Upper lobe of left lung (tissue), 6 donors: ENCODE measurements around the gene GTF3A. TPM values are rescaled to one million over a fixed set of nuclear protein-coding genes. Genes with fewer than 3 reads are reported as not detected.

ENCODE experiments used
- ATAC-seq, 2 donors: fragments of 200-7000 bp; cut with Tn5 transposase; one replicate each; pipeline ENCODE4 v1.9.1; 2022; ENCODE audit warnings: mild to moderate bottlenecking in 2 of 2, moderate library complexity in 2 of 2; ENCODE audit not compliant: low FRiP score in 2 of 2
- DNase-seq, 2 donors: peaks; one replicate each; pipeline ENCODE4 v3.0.0-alpha.2; 2019 to 2020
- H3K27ac ChIP-seq, 4 donors: fragments of 200-600 bp; sonication (generic); one replicate each; pipeline ENCODE4 v1.5.1; 2016 to 2019
- H3K27me3 ChIP-seq, 4 donors: fragments of 200-600 bp; sonication (generic); one replicate each; pipeline ENCODE4 v1.5.1; 2017 to 2019
- H3K36me3 ChIP-seq, 4 donors: fragments of 200-600 bp; sonication (generic); one replicate each; pipeline ENCODE4 v1.5.1; 2016 to 2019
- H3K4me1 ChIP-seq, 4 donors: fragments of 200-600 bp; sonication (generic); one replicate each; pipeline ENCODE4 v1.5.1; 2018 to 2019
- H3K4me3 ChIP-seq, 4 donors: fragments of 200-600 bp; sonication (generic); one replicate each; pipeline ENCODE4 v1.5.1; 2017 to 2019; ENCODE audit warnings: mild to moderate bottlenecking in 2 of 4, moderate library complexity in 1 of 4
- H3K9me3 ChIP-seq, 4 donors: fragments of 200-600 bp; sonication (generic); one replicate each; pipeline ENCODE4 v1.5.1; 2018 to 2019
- CTCF ChIP-seq, 6 experiments: fragments of 450-650 bp in 4 of 6; fragments of 200-600 bp in 2 of 6; sonication (generic) in 2 of 6; IDR thresholded peaks; one replicate each; pipeline ENCODE4 v1.5.1; 2016 to 2019; ENCODE audit warnings: antibody characterized with exemption in 6 of 6
- EP300 ChIP-seq, 4 donors: sonication (generic); formaldehyde crosslinking; IDR thresholded peaks; one replicate each; pipeline ENCODE4 v1.5.1; 2017; ENCODE audit warnings: antibody characterized with exemption in 4 of 4, control low read depth in 2 of 4
- POLR2A ChIP-seq, 4 donors: fragments of 450-650 bp; IDR thresholded peaks; one replicate each; pipeline ENCODE4 v1.5.1; 2016 to 2017; ENCODE audit warnings: antibody characterized with exemption in 4 of 4, mild to moderate bottlenecking in 2 of 4
- POLR2AphosphoS5 ChIP-seq, 2 donors: sonication (generic); formaldehyde crosslinking; IDR thresholded peaks; one replicate each; pipeline ENCODE4 v1.5.1; 2017; ENCODE audit warnings: antibody characterized with exemption in 2 of 2
- WGBS, 2 donors: methylation state at CpG; one replicate each; pipeline ENCODE4 v1.1.5; 2017 to 2018; 5-methylcytosine and 5-hydroxymethylcytosine counted together
- total RNA-seq, 6 donors: library from RNA; depleted of rRNA in 4 of 6; stranded (reverse); fragments of >200 nt in 4 of 6; gene quantifications; one replicate each; pipeline versions ENCODE4 v1.1.0 to v1.2.1, GENCODE V29; 2016 to 2021
- donor health status: DM: no; HTN: no; CAD: no; lungs with moderate emphysema.
- donor health status: DM: no; HTN: yes; CAD: no; lungs with severe emphysema.

GTF3A gene
- total RNA-seq, 6 donors from 2014 or later: 29.3 to 104 (median 85.6) TPM

GRCh38 chr13:27450921-27451471 is 26.6 kb downstream of the GTF3A start:
- Histone ChIP-seq H3K9me3 (no peaks in the 10 kb centered on the region), H3K36me3 (no peaks in the 10 kb centered on the region), H3K27ac (peak overlapping the region; percentile 98 to 100 (median 98)), H3K4me1 (peaks cover 20 to 44% (median 29%) of the 10 kb centered on the region in 4 donors), H3K4me3 (peak overlapping the region; percentile 76 to 94 (median 80)), H3K27me3 (no peaks in the 10 kb centered on the region)
- WGBS, 2 donors: 1% methylated on average over 27 to 34 of the region's 34 CpGs
- ATAC-seq (peak; percentile 47), DNase-seq (peak; percentile 35 to 91)
- no peak for TF ChIP-seq CTCF (IDR thresholded peaks at IDR 0.05)
- TF ChIP-seq EP300 (IDR thresholded peaks at IDR 0.05): no peak
- no peak for TF ChIP-seq POLR2AphosphoS5 (IDR thresholded peaks at IDR 0.05)
- TF ChIP-seq POLR2A (IDR thresholded peaks at IDR 0.05): no peak

- H3K4me3 ChIP-seq: peak overlapping the region in 3 of 4 donors; percentile 16 to 40 (median 30)
- H3K9me3 ChIP-seq: no peaks in the 10 kb centered on the region
- no peaks in the 10 kb centered on the region for H3K27me3 ChIP-seq
- DNase-seq (no peak), ATAC-seq (no peak)
- no peak for TF ChIP-seq EP300 (IDR thresholded peaks at IDR 0.05)
- no peak for TF ChIP-seq POLR2AphosphoS5 (IDR thresholded peaks at IDR 0.05)
- no peak for TF ChIP-seq POLR2A (IDR thresholded peaks at IDR 0.05)
- no peak for TF ChIP-seq CTCF (IDR thresholded peaks at IDR 0.05)
- peaks cover 4 to 15% (median 7%) of the 10 kb centered on the region in 4 donors for H3K4me1 ChIP-seq
- peak overlapping the region in 1 of 4 donors; percentile 57 for H3K27ac ChIP-seq
- no peaks in the 10 kb centered on the region for H3K36me3 ChIP-seq
- 14 to 15% methylated on average over 5 of the region's 5 CpGs for WGBS, 2 donors
Observed at GRCh38 chr13:27455331-27455855, 31.0 kb downstream of the GTF3A start.

GRCh38 chr13:27461940-27462584 is 37.6 kb downstream of the GTF3A start:
- DNase-seq (no peak), ATAC-seq (no peak)
- no peak overlapping the region for H3K4me3 ChIP-seq
- WGBS, 2 donors: 80 to 83% methylated on average over 12 of the region's 12 CpGs
- no peaks in the 10 kb centered on the region for H3K27me3 ChIP-seq
- no peaks in the 10 kb centered on the region for H3K9me3 ChIP-seq
- no peaks in the 10 kb centered on the region for H3K36me3 ChIP-seq
- peaks cover 0 to 2% (median 0%) of the 10 kb centered on the region in 4 donors for H3K4me1 ChIP-seq
- TF ChIP-seq CTCF (IDR thresholded peaks at IDR 0.05) (no peak), POLR2AphosphoS5 (IDR thresholded peaks at IDR 0.05) (no peak), EP300 (IDR thresholded peaks at IDR 0.05) (no peak), POLR2A (IDR thresholded peaks at IDR 0.05) (no peak)
- H3K27ac ChIP-seq: no peak overlapping the region

GRCh38 chr13:27463500-27463899 is 39.1 kb downstream of the GTF3A start:
- Histone ChIP-seq H3K27me3 (no peaks in the 10 kb centered on the region), H3K9me3 (no peaks in the 10 kb centered on the region), H3K4me1 (peaks cover 0 to 2% (median 0%) of the 10 kb centered on the region in 4 donors), H3K36me3 (no peaks in the 10 kb centered on the region), H3K27ac (no peak overlapping the region), H3K4me3 (no peak overlapping the region)
- TF ChIP-seq EP300 (IDR thresholded peaks at IDR 0.05) (no peak), POLR2AphosphoS5 (IDR thresholded peaks at IDR 0.05) (no peak), POLR2A (IDR thresholded peaks at IDR 0.05) (no peak), CTCF (IDR thresholded peaks at IDR 0.05) (no peak)
- DNase-seq: no peak
- ATAC-seq: no peak
- WGBS, 2 donors: 63 to 79% methylated on average over 6 of the region's 6 CpGs
